HG02970 (cell line): ENCODE data around the gene CTNNA3.
A peak's percentile ranks its signal among the peaks of the same experiment; 100 is the strongest.

ENCODE experiments used
- ATAC-seq: cut with Tn5 transposase; IDR thresholded peaks from one replicate; pipeline ENCODE4 v1.9.1; 2021; ENCODE audit warnings: mild to moderate bottlenecking, moderate library complexity, moderate number of reproducible peaks; ENCODE audit not compliant: unreplicated experiment, low FRiP score

CTNNA3 gene

GRCh38 chr10:66980246-66980815, 715.7 kb downstream of the CTNNA3 start:
- ATAC-seq, result no peak

- ATAC-seq, result no peak
Observed at GRCh38 chr10:66964946-66965345, 731.0 kb downstream of the CTNNA3 start.

GRCh38 chr10:66958466-66958865, 737.5 kb downstream of the CTNNA3 start:
- ATAC-seq, result no peak

- no peak for ATAC-seq
Observed at GRCh38 chr10:66951896-66952295, 744.1 kb downstream of the CTNNA3 start.

GRCh38 chr10:66943590-66943989, 752.4 kb downstream of the CTNNA3 start:
- no peak for ATAC-seq

- ATAC-seq, result no peak
Observed at GRCh38 chr10:66942407-66942806, 753.6 kb downstream of the CTNNA3 start.

GRCh38 chr10:66941491-66941890, 754.5 kb downstream of the CTNNA3 start:
- no peak for ATAC-seq

- no peak for ATAC-seq
Observed at GRCh38 chr10:66940965-66941364, 755.0 kb downstream of the CTNNA3 start.

GRCh38 chr10:66934711-66935110, 761.3 kb downstream of the CTNNA3 start:
- no peak for ATAC-seq

GRCh38 chr10:66931949-66932343, 764.0 kb downstream of the CTNNA3 start:
- ATAC-seq, result no peak

- ATAC-seq, result peak; percentile 71
Observed at GRCh38 chr10:66931340-66931948, 764.6 kb downstream of the CTNNA3 start.

GRCh38 chr10:66929375-66929774, 766.6 kb downstream of the CTNNA3 start:
- no peak for ATAC-seq

GRCh38 chr10:66928776-66929175, 767.2 kb downstream of the CTNNA3 start:
- ATAC-seq, result no peak

GRCh38 chr10:66927971-66928770, 767.8 kb downstream of the CTNNA3 start:
- no peak for ATAC-seq

GRCh38 chr10:66927251-66927935, 768.6 kb downstream of the CTNNA3 start:
- no peak for ATAC-seq

- no peak for ATAC-seq
Observed at GRCh38 chr10:66926841-66927240, 769.2 kb downstream of the CTNNA3 start.

- ATAC-seq, result peak; percentile 99
Observed at GRCh38 chr10:66925896-66926715, 769.9 kb downstream of the CTNNA3 start, which contains the start of gene LRRTM3. Gene LRRTM3, plus strand, starts transcription at chr10:66926036.

- no peak for ATAC-seq
Observed at GRCh38 chr10:66925373-66925772, 770.6 kb downstream of the CTNNA3 start.

- no peak for ATAC-seq
Observed at GRCh38 chr10:66924674-66925345, 771.2 kb downstream of the CTNNA3 start.

- no peak for ATAC-seq
Observed at GRCh38 chr10:66919248-66919647, 776.7 kb downstream of the CTNNA3 start.
